Measurements from ENCODE around the gene NUDT3.
"Not testable (repeated sequence)": the region's sequence is repeated elsewhere in the genome, so short reads cannot be mapped to it uniquely, and the experiment has no call there.

The NUDT3 gene

DNA sequence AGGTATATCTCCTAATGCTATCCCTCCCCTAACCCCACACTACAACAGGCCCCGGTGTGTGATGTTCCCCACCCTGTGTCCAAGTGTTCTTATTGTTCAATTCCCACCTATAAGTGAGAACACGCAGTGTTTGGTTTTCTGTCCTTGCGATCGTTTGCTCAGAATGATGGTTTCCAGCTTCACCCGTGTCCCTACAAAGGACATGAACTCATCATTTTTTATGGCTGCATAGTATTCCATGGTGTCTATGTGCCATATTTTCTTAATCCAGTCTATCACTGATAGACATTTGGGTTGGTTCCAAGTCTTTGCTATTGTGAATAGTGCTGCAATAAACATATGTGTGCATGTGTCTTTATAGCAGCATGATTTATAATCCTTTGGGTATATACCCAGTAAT is 20.6 kb downstream of the NUDT3 start:
- in situ Hi-C loops (cut with MboI; ENCODE audit: low sequenced_read_pairs), result not testable (repeated sequence)

DNA sequence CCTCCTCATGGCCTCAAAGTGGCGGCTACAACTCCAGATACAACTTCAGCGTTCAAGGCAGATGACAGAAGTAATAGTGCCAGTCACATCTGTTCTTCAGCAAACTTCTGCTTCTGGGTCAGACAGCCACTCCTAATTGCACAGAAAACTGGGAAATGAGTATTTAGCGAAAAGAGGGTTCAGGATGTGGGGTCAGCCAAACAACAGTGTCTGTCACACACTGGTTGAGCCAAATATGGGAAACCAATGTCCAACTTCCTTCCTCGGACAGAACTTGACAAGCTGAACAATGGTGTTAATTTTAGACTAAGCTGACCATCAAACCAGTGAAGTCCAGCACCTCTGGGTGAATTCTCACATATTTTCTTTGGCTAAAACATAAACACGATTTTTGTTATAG is 22.1 kb downstream of the NUDT3 start:
- in situ Hi-C loops (cut with MboI; ENCODE audit: low sequenced_read_pairs), result no loop called here

DNA sequence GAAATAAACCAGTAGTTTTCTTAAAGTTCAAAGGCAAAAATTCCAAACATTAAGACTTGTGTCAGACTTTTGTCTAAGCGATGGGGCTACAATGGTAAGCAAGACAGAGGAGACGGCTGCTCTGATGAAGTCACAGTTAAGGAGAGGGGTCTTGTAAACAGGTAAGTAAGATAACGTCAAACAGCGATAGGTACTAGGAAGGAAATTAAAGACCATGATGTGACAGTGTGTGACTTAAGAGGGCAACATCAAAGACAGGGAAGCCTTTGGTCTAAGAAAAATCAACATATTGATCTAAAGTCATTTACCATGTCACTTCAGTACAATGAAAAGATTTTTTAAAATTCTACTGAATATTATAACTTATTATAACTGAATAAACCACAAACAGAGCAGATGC is 23.1 kb downstream of the NUDT3 start:
- in situ Hi-C loops (cut with MboI; ENCODE audit: low sequenced_read_pairs), result no loop called here

DNA sequence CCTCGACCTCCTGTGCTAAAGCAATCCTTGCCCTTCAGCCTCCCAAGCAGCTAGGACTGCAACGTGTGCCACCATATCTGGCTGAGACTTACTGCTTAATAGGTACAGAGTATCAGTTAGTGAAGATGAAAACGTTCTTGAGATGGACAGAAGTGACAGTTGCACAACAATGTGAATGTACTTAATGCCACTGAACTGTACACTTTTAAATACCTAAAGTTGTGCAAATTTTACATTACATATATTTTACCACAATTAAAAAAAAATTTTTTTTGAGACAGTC is 25.9 kb downstream of the NUDT3 start:
- in situ Hi-C loops (cut with MboI; ENCODE audit: low sequenced_read_pairs), result no loop called here

DNA sequence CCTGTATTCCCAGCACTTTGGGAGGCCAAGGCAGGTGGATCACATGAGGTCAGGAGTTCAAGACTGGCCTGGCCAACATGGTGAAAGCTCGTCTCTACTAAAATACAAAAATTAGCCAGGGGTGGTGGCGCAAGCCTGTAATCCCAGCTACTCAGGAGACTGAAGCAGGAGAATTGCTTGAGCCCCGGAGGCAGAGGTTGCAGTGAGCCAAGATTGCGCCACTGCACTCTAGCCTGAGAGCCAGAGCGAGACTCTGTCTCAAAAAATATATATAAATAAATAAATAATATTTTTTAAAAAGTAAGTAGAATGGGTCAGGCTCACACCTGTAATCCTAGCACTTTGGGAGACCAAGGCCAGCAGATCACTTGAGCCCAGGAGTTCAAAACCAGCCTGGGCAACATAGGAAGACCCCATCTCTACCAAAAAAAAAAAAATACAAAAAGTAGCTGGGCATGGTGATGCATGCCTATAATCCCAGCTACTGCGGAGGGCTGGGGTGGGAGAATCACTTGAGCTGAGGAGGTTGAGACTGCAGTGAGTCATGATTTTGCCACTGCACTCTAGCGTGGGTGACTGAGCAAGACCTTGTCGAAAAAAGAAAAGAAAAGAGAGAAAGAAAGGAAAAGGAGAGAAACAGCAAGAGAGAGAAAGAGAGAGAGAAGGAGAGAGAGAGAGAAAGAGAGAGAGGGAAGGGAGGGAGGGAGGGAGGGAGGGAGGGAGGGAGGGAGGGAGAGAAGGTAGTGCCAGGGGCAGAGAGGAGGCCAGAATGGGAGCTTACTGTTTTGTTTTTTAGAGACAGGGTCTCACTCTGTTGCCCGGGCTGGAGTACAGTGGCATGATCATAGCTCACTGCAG is 26.5 kb downstream of the NUDT3 start:
- in situ Hi-C loops (cut with MboI; ENCODE audit: low sequenced_read_pairs), result not testable (repeated sequence)

DNA sequence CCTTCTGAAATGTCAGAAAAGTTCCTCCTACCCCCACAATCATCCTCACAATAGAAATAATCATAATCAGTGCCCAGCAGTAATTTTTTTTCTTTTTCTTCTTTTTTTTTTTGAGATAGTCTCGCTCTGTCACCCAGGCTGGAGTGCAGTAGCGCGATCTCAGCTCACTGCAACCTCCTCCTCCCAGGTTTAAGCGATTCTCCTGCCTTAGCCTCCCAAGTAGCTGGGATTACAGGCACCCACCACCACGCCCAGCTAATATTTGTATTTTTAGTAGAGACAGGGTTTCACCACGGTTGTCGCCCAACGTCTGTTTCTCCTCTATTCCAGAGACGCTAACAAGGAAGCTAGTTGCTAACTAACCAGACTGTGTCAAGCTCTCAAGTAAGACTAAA is 28.8 kb downstream of the NUDT3 start:
- in situ Hi-C loops (cut with MboI; ENCODE audit: low sequenced_read_pairs), result not testable (repeated sequence)

DNA sequence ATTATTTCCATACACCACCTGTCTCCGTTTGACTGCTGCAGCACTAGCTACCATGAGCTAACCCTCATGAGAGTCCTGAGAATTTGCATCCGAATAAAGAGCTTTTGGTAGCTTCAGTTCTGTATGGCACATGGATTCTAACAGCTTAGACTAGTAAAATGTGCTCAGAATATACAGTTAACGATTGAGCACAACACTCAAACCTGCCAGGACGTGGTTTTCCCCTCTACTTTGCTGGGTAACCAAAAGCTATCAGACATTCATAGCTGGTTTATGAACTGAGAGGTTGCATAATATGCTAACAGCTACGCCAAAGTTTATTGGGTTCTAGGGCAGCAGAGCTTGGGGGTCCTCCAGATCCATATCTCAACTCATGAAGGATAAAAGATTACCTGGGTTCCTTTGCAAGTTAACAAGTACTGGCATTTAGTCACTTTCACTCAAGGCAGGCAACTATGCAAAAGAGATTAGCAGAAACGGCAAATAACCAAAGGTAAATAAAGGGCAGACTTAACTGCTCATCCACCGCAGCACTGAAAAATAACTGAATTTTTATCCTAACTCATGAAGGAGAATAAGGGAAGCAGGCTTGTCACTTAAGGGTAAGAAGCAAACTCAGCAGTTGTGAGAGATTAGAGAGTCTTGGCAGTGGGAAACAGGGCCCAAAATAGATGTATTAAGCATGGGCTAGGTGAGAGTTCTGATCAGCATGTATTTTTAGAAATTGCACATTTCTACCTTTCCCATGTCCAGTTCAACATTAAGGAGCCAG is 29.4 kb downstream of the NUDT3 start:
- in situ Hi-C loops (cut with MboI; ENCODE audit: low sequenced_read_pairs), result no loop called here

DNA sequence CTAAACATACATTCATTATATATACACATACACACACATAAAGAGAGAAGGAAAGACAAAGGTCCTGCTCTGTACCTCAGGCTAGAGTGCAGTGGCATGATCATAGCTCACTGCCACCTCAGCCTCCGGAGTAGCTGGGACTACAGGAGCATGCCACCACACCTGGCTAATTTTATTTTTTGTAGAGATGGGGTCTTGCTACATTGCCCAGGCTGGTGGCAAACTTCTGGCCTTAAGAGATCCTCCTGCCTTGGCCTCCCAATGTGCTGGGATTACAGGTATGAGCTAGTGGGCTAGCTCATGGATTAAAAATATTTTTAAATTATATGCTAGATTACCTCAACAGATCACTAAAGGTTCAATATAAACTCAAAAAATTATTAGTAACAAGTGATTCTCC is 30.3 kb downstream of the NUDT3 start:
- in situ Hi-C loops (cut with MboI; ENCODE audit: low sequenced_read_pairs), result no loop called here

DNA sequence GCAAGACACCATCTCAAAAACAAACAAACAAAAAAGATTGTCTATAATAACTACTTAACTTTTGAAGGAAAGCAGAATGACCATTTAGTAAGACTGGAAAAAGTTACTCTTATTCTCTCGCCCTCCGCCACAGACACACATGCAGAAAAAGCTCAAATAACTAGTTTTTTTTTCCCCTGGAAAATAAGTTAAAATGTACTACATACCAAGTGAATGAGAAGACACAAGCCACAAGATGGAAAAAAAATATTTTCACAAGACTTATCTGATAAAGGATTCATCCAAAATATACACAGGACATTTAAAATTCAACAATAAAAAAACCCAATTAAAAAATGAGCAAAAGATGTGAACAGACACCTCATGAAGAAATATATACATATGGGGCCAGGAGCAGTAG is 31.9 kb downstream of the NUDT3 start:
- in situ Hi-C loops (cut with MboI; ENCODE audit: low sequenced_read_pairs), result no loop called here

DNA sequence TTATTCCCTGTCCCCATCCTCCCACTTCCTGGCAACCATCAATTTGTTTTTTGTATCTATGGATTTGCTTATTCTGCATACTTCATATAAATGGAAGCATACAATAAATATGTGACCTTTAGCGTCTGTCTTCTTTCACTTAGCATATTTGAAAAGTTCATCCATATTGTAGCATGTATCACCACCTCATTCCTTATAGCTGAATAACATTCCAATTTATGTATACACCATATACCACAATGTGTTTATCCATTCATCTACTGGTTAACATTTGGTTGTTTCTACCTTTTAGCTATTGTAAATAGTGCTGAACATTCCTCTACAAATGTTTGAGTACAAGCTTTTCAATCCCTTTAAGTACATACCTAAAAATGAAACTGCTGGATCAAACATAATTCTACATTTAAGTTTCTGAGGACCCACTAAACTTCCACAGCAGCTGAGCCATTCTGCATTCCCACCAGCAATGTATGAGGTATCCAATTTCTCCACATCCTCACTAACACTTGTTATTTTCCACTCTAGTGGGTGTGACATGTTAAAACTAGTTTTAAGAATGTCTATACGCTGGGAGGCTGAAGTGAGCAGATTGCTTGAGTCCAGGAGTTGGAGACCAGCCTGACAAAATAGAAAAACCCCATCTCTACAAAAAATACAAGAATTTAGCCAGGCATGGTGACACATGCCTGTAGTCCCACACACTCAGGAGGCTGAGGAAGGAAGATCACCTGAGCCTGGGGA is 32.9 kb downstream of the NUDT3 start:
- in situ Hi-C loops (cut with MboI; ENCODE audit: low sequenced_read_pairs), result no loop called here

DNA sequence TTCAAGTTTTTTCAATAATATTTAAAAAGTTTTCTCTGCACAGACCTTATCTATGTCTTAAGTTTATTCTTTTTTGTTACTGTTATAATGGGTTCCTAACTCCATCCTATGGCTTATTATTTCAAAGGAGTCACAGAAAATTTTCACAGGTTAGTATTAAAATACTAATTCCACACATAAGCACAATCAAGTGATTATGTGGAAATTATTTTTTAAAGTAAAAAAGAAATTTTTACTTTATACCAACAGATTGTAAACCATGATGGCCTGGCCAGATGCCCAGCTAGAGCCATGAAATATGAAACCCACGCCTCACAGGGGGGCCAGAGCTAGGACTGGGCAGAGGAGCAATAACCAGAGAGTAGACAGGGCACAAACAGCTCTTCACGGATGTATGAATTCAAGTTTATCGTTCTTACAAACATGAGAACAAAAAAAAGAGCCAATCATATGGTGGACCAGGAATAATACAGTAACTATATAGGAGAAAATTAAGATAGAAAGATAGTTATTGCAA is 34.0 kb downstream of the NUDT3 start:
- in situ Hi-C loops (cut with MboI; ENCODE audit: low sequenced_read_pairs), result no loop called here

DNA sequence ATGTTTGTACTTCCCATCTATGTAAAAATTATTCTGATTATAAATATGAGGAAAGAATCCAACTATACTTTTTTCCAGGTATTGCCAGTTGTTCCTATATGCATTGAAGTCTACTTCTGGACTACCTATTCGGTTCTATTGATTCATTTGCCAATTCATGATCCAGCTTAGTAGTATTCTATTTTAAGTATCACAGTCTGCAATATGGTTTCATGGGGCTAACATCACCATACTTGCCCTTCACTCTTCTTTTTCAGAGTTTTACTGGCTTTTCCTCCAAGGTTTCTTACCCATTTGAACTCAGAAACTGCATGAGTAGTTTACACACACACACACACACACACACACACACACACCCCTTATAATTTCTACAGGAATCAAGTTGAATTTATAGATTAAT is 34.5 kb downstream of the NUDT3 start:
- in situ Hi-C loops (cut with MboI; ENCODE audit: low sequenced_read_pairs), result no loop called here

DNA sequence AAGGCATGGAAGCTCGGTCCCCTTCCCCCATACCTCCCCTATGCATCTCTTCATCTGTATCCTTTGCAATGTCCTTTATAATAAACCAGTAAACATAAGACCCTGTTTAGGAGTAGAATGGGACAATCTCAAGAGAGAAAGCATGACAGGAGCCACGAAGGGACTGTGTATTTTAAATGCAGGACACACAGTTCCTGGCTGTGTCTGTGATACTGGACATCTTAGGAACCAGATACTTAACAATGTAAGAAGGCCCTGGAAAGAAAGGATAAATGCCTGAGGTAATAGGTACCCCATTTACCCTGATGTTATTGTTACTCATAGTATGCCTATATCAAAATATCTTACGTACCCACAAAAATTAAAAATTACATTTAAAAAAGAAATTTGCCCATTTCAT is 36.6 kb downstream of the NUDT3 start:
- in situ Hi-C loops (cut with MboI; ENCODE audit: low sequenced_read_pairs), result no loop called here

DNA sequence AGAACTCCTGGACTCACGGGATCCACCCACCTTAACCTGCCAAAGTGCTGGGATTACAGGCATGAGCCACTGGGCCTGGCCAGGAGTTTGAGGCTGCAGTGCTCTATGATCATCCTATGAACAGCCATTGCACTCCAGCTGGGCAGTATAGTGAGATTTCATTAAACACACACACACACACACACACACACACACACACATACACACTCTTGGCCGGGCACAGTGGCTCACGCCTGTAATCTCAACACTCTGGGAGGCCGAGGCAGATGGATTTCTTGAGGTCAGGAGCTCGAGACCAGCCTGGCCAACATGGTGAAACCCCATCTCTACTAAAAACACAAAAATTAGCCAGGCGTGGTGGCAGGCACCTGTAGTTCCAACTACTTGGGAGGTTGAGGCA is 38.2 kb downstream of the NUDT3 start:
- in situ Hi-C loops (cut with MboI; ENCODE audit: low sequenced_read_pairs), result not testable (repeated sequence)

DNA sequence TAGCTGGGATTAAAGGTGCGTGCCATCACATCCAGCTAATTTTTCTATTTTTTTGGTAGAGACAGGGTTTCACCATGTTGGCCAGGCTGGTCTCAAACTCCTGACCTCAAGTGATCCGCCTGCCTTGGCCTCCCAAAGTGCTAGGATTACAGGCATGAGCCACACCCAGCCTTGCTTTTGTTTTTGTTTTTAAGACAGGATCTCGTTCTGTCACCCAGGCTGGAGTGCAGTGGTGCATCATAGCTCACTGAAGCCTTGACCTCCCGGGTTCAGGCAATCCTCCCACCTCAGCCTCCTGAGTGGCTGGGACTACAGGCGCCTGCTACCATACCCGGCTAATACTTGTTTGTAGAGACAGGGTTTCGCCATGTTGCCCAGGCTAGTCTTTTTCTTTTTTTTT is 38.9 kb downstream of the NUDT3 start:
- in situ Hi-C loops (cut with MboI; ENCODE audit: low sequenced_read_pairs), result not testable (repeated sequence)

DNA sequence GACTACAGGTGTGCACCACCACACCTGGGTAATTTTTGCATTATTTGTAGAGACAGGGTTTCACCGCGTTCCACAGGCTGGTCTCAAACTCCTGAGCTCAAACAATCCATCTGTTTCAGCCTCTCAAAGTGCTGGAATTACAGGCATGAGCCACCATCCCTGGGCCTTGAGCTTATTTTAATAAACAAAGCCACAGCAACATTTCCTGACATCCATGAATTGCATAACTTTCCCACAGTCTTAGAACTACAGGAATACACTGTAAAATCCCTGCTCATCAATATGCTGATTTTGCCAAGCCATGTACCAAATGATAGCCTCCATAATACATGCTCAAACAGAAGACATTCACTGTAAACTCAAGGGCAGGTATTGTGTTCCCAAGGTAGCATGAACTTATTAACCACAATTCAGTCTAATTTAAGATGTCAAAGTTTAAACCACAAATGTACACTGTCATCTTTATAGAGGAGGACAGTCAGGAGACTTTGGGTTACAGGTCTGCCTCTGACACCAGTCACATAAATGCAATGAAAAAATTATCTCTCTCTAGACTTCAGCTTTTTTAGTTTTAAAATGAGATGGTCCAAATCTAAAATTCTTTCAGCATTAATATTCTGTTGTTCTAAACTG is 40.0 kb downstream of the NUDT3 start:
- in situ Hi-C loops (cut with MboI; ENCODE audit: low sequenced_read_pairs), result no loop called here

DNA sequence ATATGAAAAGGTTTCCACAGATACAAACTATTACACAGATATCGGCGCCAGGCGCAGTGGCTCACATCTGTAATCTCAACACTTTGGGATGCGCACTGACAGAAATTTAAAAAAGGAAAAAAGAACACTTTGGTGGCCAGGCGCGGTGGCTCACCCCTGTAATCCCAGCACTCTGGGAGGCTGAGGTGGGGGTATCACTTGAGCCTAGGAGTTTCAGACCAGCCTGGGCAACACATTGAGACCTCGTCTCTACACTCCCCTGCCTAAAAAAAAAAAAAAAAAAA is 41.6 kb downstream of the NUDT3 start:
- in situ Hi-C loops (cut with MboI; ENCODE audit: low sequenced_read_pairs), result no loop called here

DNA sequence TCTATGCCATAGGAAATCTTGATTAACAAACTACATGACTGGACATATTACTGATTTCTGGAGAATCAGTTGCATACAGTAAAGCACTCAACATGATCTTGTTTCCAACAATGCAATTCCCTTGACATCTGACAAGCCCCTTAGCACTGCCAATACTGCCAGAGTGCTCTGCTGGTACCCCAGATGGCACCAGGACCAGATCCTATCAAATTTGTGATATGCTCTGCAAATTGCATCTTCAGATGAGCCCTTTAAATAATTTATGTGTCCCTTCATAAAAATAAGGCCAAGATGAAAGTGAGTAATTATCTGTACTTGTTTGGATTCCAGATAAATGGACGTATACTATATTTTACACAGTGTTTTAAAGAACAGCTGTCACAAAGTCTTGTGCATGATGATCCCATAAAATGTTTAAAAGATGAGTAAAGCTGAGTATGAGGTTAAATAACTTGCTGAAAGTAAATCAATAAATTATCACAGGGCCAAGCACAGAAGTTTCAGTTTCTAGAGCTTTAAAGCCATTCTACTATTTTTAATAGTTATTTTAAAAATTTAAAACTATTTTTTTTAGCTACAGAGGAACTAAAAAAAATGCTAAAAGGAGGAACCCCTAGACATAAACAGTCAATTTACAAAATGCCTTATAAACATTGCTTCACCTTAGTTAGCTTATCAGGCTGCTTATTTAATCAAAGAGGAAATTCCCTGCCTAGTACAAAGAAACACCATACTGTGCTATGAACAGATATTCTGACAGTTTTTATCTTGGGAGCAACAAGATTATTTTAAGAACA is 42.1 kb downstream of the NUDT3 start:
- in situ Hi-C loops (cut with MboI; ENCODE audit: low sequenced_read_pairs), result no loop called here

DNA sequence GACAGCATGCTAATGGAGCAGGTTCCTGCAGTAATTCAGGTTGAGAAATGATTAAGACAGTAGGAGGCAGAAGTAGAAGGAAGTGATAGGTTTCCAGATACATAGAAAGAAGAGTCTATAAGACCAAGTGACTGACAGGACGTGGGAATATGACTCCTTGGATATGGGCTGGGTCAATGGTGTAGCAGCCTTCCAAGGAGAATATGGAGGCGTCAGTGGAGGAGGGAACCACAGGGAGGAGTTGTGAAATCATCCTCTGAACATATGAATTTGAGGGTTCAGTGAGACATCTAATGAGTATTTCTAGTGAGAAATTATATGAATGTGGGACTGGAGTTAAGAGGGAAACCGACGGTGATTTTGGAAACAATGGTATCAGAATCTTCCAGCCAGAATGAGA is 43.3 kb downstream of the NUDT3 start:
- in situ Hi-C loops (cut with MboI; ENCODE audit: low sequenced_read_pairs), result no loop called here

DNA sequence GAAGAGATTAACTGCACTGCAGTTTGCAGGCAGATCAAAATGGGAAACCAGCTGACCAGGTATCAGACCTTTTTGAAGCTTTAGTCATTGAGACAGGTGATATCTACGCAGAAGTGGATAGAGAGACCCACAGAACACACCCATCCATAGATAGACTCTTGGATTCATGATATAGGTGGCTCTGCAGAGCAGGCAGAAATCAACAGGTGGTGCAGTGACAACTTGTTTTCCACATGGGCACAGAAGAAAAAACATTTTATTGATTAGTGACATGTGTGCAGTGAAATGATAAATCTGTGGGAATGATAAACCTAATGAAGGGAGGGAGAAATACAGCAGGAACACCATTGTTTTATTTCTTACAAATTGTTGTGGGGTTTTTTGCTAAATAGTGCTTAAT is 45.2 kb downstream of the NUDT3 start:
- in situ Hi-C loops (cut with MboI; ENCODE audit: low sequenced_read_pairs), result no loop called here

All from hTERT RPE-1 (cell line).